ENCODE data around the gene C19orf38.

Gene C19orf38

GRCh38 chr19:10892256-10892655, 44.0 kb downstream of the C19orf38 start:
- H3K27ac ChIP-seq: no peak overlapping the region
- TF ChIP-seq ZFX (IDR thresholded peaks at IDR 0.05; ENCODE audit: borderline replicate concordance) (no peak), CTCF (IDR thresholded peaks at IDR 0.05) (no peak)

GRCh38 chr19:10894911-10895213, 46.6 kb downstream of the C19orf38 start:
- no peak overlapping the region for H3K27ac ChIP-seq
- TF ChIP-seq ZFX (IDR thresholded peaks at IDR 0.05; ENCODE audit: borderline replicate concordance): no peak
- no peak for TF ChIP-seq CTCF (IDR thresholded peaks at IDR 0.05)

DNA sequence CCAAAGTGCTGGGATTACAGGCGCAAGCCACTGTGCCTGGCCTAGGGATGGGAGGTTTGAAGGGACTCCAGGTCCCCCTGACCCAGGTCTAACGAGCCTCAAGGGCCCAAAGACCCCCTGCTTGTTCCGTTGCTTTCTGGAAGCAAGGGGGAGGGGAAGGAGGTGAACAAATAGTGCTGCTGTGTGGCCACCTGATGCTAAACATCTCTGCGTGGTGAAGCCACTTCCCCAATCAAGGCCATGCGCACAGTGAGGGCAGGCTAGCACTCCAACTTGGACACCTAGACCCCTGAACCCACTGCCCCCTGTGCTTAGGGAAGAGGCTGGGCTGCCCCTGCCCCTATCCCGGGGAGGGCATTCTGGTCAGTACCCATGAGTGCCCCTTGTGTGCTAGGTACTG, 47.1 kb downstream of the C19orf38 start:
- no peak overlapping the region; the same call in 1 of the 2 replicates for H3K27ac ChIP-seq
- TF ChIP-seq CTCF (IDR thresholded peaks at IDR 0.05) (no peak), ZFX (IDR thresholded peaks at IDR 0.05; ENCODE audit: borderline replicate concordance) (no peak)

- TF ChIP-seq CTCF (IDR thresholded peaks at IDR 0.05) (peak; percentile 36), ZFX (IDR thresholded peaks at IDR 0.05; ENCODE audit: borderline replicate concordance) (no peak)
Observed at GRCh38 chr19:10895920-10896319, 47.7 kb downstream of the C19orf38 start.

GRCh38 chr19:10896851-10897526, 48.8 kb downstream of the C19orf38 start:
- peak overlapping the region; percentile 66 for H3K27ac ChIP-seq
- TF ChIP-seq ZFX (IDR thresholded peaks at IDR 0.05; ENCODE audit: borderline replicate concordance) (no peak), CTCF (IDR thresholded peaks at IDR 0.05) (no peak)

More at GRCh38 chr19:10895920-10896319, 47.7 kb downstream of the C19orf38 start:
- peak overlapping the region; percentile 66 for H3K27ac ChIP-seq

GRCh38 chr19:10898633-10899032, 50.4 kb downstream of the C19orf38 start:
- peak overlapping the region; percentile 68 for H3K27ac ChIP-seq
- TF ChIP-seq ZFX (IDR thresholded peaks at IDR 0.05; ENCODE audit: borderline replicate concordance) (no peak), CTCF (IDR thresholded peaks at IDR 0.05) (no peak)

- TF ChIP-seq CTCF (IDR thresholded peaks at IDR 0.05) (0 out of 2 replicates have a peak, but pooled peaks have one; percentile 11), ZFX (IDR thresholded peaks at IDR 0.05; ENCODE audit: borderline replicate concordance) (no peak)
- peak overlapping the region; percentile 68 for H3K27ac ChIP-seq
Observed at GRCh38 chr19:10899151-10899653, 51.0 kb downstream of the C19orf38 start.
